Measurements from ENCODE around the gene ADGRV1.

DNA sequence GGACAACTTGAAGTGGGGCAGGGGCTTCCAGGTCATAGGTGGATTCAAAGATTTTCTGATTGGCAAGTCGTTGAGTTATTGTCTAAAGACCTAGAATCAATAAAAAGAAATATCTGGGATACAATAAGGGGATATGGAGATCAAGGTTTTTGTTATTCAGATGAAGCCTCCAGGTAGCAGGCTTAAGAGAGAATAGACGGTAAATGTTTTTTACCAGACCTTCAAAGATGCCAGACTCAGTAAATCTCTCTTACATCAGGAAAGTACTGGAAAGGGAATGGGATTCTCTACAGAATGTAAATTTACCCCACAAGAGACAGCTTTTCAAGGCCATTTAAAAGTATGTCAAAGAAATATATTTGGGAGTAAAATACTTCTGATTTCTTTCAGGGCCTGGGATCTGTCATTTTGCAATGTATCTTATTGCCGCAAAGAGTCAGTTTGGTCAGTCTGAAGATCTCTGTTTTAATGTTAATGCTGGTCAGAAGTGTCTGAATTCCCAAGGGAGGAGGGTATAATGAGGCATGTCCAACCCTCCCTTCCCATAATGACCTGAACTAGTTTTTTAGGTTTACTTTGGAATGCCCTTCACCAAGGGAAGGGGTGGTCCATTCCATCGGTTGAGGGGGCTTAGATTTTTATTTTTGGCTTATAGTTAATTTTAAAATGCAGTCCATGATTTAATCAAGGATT, 15.6 kb upstream of the ADGRV1 start:
- TF ChIP-seq, protein P1, sequence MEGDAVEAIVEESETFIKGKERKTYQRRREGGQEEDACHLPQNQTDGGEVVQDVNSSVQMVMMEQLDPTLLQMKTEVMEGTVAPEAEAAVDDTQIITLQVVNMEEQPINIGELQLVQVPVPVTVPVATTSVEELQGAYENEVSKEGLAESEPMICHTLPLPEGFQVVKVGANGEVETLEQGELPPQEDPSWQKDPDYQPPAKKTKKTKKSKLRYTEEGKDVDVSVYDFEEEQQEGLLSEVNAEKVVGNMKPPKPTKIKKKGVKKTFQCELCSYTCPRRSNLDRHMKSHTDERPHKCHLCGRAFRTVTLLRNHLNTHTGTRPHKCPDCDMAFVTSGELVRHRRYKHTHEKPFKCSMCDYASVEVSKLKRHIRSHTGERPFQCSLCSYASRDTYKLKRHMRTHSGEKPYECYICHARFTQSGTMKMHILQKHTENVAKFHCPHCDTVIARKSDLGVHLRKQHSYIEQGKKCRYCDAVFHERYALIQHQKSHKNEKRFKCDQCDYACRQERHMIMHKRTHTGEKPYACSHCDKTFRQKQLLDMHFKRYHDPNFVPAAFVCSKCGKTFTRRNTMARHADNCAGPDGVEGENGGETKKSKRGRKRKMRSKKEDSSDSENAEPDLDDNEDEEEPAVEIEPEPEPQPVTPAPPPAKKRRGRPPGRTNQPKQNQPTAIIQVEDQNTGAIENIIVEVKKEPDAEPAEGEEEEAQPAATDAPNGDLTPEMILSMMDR (IDR thresholded peaks at IDR 0.05; ENCODE audit: insufficient read depth, low read length): no peak
- TF ChIP-seq, protein P2, sequence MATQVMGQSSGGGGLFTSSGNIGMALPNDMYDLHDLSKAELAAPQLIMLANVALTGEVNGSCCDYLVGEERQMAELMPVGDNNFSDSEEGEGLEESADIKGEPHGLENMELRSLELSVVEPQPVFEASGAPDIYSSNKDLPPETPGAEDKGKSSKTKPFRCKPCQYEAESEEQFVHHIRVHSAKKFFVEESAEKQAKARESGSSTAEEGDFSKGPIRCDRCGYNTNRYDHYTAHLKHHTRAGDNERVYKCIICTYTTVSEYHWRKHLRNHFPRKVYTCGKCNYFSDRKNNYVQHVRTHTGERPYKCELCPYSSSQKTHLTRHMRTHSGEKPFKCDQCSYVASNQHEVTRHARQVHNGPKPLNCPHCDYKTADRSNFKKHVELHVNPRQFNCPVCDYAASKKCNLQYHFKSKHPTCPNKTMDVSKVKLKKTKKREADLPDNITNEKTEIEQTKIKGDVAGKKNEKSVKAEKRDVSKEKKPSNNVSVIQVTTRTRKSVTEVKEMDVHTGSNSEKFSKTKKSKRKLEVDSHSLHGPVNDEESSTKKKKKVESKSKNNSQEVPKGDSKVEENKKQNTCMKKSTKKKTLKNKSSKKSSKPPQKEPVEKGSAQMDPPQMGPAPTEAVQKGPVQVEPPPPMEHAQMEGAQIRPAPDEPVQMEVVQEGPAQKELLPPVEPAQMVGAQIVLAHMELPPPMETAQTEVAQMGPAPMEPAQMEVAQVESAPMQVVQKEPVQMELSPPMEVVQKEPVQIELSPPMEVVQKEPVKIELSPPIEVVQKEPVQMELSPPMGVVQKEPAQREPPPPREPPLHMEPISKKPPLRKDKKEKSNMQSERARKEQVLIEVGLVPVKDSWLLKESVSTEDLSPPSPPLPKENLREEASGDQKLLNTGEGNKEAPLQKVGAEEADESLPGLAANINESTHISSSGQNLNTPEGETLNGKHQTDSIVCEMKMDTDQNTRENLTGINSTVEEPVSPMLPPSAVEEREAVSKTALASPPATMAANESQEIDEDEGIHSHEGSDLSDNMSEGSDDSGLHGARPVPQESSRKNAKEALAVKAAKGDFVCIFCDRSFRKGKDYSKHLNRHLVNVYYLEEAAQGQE (IDR thresholded peaks at IDR 0.05; ENCODE audit: insufficient replicate concordance, low read depth): no peak
- TF ChIP-seq SPI1 (IDR thresholded peaks at IDR 0.05; ENCODE audit: borderline replicate concordance, low read depth): no peak
- no peak for TF ChIP-seq POLR2AphosphoS5 (IDR thresholded peaks at IDR 0.05; ENCODE audit: low read depth)
- no peak for TF ChIP-seq GABPA (IDR thresholded peaks at IDR 0.05; ENCODE audit: low read depth)

All from HL-60 (cell line).